Right atrium auricular region (tissue), 2 donors: ENCODE measurements around the gene DPF3. TPM values are rescaled to one million over a fixed set of nuclear protein-coding genes. Genes with fewer than 3 reads are reported as not detected.

Experiments used
- DNase-seq: peaks from one replicate; pipeline ENCODE4 v3.0.0-alpha.2; 2019; ENCODE audit warnings: low spot score
- H3K27ac ChIP-seq, 2 donors: fragments of 200-600 bp; sonication (generic); 1 replicate in 1 of 2; 2 replicates in 1 of 2; pipeline ENCODE4 v1.5.1; 2016 to 2019
- H3K27me3 ChIP-seq, 2 donors: fragments of 200-600 bp; sonication (generic); one replicate each; pipeline versions ENCODE4 v1.5.1 to v1.6.0; 2017 to 2019
- H3K36me3 ChIP-seq: fragments of 200-600 bp; sonication (generic); one replicate; pipeline ENCODE4 v1.5.1; 2016
- H3K4me1 ChIP-seq, 2 donors: fragments of 200-600 bp; sonication (generic); one replicate each; pipeline versions ENCODE4 v1.5.1 to v1.6.0; 2017 to 2019
- H3K4me3 ChIP-seq, 2 donors: fragments of 200-600 bp; sonication (generic); 1 replicate in 1 of 2; 2 replicates in 1 of 2; pipeline ENCODE4 v1.5.1; 2017 to 2019; ENCODE audit warnings: mild to moderate bottlenecking in 1 of 2, moderate library complexity in 1 of 2
- H3K9me3 ChIP-seq, 2 donors: fragments of 200-600 bp; sonication (generic); one replicate each; pipeline ENCODE4 v1.5.1; 2019
- total RNA-seq, 2 donors: library from RNA; depleted of rRNA; stranded (reverse); fragments of >200 nt; gene quantifications; one replicate each; pipeline ENCODE4 v1.1.0, GENCODE V29; 2016
- TF ChIP-seq, protein P1 (sequence below), 2 donors: fragments of 200-600 bp; sonication (generic); IDR thresholded peaks; one replicate each; pipeline ENCODE4 v1.5.1; 2019; ENCODE audit warnings: antibody characterized with exemption in 2 of 2

DPF3 gene
- total RNA-seq, 2 donors from 2014 or later = 14.7 to 26.6 TPM

DNA sequence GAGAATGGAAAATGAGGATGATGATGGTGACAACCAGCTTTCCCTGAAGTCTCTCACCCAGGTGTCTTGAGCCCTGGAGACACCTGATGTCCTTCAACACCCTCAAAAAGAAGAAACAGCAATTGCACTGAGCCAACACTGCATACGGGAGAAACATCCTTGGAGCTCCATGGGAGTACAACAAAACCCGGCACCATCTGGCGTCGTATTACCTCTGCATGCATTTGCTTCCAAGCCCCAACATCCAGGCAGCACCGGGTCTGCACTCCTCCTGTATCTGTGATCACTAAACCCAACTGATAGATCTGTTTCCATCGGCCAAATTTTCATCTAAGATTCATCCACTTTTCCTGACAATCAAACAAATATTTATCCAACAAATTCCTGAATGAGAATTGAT lies 249.9 kb downstream of the DPF3 start:
- H3K4me1 ChIP-seq = peaks cover 0 to 17% of the 10 kb centered on the region in 2 donors
- no peaks in the 10 kb centered on the region for H3K36me3 ChIP-seq
- no peaks in the 10 kb centered on the region for H3K27me3 ChIP-seq
- no peak overlapping the region for H3K4me3 ChIP-seq
- DNase-seq = no peak
- TF ChIP-seq, protein P1, sequence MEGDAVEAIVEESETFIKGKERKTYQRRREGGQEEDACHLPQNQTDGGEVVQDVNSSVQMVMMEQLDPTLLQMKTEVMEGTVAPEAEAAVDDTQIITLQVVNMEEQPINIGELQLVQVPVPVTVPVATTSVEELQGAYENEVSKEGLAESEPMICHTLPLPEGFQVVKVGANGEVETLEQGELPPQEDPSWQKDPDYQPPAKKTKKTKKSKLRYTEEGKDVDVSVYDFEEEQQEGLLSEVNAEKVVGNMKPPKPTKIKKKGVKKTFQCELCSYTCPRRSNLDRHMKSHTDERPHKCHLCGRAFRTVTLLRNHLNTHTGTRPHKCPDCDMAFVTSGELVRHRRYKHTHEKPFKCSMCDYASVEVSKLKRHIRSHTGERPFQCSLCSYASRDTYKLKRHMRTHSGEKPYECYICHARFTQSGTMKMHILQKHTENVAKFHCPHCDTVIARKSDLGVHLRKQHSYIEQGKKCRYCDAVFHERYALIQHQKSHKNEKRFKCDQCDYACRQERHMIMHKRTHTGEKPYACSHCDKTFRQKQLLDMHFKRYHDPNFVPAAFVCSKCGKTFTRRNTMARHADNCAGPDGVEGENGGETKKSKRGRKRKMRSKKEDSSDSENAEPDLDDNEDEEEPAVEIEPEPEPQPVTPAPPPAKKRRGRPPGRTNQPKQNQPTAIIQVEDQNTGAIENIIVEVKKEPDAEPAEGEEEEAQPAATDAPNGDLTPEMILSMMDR (IDR thresholded peaks at IDR 0.05) = no peak
- H3K9me3 ChIP-seq = peaks cover 0 to 6% of the 10 kb centered on the region in 2 donors
- H3K27ac ChIP-seq = peak overlapping the region in 1 of 2 donors; percentile 69

DNA sequence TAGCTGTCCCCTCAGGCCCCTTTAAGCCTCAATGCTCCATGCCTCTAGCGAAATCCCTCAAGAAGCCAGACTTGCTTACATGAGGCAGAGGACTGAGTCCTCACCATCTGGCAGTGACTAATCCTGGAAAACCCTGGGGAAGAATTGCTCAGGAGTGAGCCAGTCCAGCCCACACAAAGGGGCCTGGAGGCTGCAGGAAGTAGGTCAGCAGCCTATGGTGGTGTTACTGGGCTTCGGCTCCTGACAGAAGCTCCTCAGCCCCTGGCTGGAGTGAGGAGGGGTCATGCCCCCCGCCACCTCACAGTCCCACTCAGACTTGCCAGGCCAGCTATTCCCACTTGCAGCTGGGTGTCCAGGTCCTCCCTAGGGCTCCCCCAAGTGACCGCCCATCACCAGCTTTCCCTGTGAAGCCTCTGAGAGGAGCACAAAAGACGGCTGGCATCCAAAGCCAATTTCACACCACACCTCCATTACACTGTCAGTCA lies 250.5 kb downstream of the DPF3 start:
- H3K4me1 ChIP-seq = peaks cover 0 to 17% of the 10 kb centered on the region in 2 donors
- TF ChIP-seq, protein P1 (IDR thresholded peaks at IDR 0.05) = no peak
- H3K27ac ChIP-seq = peak overlapping the region in 1 of 2 donors; percentile 69
- no peak overlapping the region for H3K4me3 ChIP-seq
- H3K27me3 ChIP-seq = no peaks in the 10 kb centered on the region
- peaks cover 0 to 6% of the 10 kb centered on the region in 2 donors for H3K9me3 ChIP-seq
- H3K36me3 ChIP-seq = no peaks in the 10 kb centered on the region
- DNase-seq = no peak

DNA sequence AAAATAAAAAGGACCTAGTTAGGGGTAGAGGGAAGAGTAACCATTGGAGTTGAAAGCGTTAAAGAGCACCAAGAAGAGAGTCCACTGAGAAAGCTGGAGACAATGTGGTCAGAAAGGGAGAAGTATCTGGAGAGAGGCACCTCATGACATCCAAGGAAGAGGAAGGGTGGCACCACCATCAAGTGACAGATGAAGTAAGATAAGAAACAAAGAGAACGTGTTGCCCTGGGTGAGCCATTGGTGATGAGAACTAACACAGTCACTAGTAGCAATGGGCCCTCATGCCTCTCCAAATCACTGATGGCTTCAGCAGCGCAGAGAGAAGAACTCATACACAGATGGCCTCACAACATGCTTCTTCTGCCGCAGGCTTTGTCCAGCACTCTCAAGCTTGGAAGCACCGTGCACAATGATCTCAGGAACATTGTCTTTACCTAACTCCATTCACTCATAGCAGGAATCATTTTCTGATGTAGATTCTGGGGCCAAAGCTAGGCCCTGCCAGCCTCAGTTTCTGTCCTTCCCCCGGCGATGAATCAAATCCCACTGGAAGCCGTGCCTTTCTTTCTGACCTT lies 252.9 kb downstream of the DPF3 start:
- Histone ChIP-seq H3K4me1 (peaks cover 0 to 11% of the 10 kb centered on the region in 2 donors), H3K36me3 (no peaks in the 10 kb centered on the region), H3K27me3 (no peaks in the 10 kb centered on the region), H3K27ac (no peak overlapping the region), H3K4me3 (no peak overlapping the region), H3K9me3 (peaks cover 0 to 6% of the 10 kb centered on the region in 2 donors)
- TF ChIP-seq, protein P1 (IDR thresholded peaks at IDR 0.05) = no peak
- no peak for DNase-seq

DNA sequence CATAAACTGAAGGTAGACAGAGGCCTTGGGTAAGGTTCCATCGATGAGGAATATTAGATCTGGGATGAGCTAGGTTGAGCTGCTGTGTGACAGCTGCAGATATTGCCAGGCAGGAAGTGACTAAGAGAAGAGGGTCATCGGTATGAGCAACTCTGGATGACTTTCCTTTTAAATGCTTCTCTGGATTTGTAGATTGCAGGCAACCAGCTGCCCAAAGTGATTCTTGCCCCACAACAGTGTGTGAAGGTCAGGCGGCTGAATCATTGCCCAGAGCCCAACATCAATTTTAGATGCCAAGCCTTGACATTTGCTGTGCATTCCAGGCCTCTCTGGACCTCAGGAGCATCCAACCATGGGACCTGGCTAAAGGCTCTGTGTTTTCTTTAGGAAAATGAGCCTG lies 255.9 kb downstream of the DPF3 start:
- H3K27ac ChIP-seq = peak overlapping the region in 1 of 2 donors; percentile 53
- H3K4me1 ChIP-seq = peaks cover 0 to 12% of the 10 kb centered on the region in 2 donors
- H3K36me3 ChIP-seq = no peaks in the 10 kb centered on the region
- no peaks in the 10 kb centered on the region for H3K27me3 ChIP-seq
- H3K4me3 ChIP-seq = no peak overlapping the region
- DNase-seq = no peak
- H3K9me3 ChIP-seq = peaks cover 0 to 6% of the 10 kb centered on the region in 2 donors
- TF ChIP-seq, protein P1 (IDR thresholded peaks at IDR 0.05) = no peak

DNA sequence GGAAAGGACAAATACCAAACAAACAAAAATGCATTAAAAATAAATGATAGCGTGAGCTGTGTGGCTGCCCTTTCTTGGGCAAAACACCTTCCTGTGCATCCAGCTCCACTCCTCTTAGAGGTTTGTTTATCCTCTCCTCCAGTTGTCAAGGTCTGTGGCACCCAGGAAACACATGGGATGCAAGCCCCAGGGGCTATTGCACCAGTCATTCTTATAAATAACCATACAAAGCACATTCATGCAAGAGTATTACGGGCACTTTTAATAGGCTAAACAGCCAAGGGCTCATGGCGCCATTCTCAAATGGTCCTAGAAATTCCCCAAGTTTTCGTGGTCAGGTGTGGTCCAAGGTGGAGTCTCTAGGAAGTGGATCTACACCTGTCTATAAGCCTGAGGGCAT lies 257.0 kb downstream of the DPF3 start:
- Histone ChIP-seq H3K4me3 (no peak overlapping the region), H3K27ac (no peak overlapping the region), H3K27me3 (no peaks in the 10 kb centered on the region), H3K9me3 (peaks cover 0 to 6% of the 10 kb centered on the region in 2 donors), H3K36me3 (no peaks in the 10 kb centered on the region), H3K4me1 (peaks cover 0 to 9% of the 10 kb centered on the region in 2 donors)
- DNase-seq = no peak
- TF ChIP-seq, protein P1 (IDR thresholded peaks at IDR 0.05) = no peak

DNA sequence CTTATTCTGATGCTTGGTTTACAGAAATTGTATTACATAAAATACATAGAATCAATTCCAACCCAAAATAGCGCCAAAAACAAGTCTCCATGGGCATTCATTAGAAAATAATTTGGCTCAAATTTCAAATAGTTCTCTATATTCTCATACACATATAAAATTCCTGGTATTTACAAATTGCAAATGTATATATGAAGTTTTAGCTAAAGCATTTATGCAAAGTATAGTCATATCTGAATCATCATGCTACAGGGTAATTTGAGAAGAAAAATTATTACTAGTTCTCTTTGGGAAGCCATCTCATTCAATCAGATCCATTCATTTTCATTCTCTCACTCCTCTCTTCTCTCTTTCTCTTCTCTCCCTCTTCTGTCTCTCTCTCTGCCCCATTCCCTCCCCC lies 257.8 kb downstream of the DPF3 start:
- no peak overlapping the region for H3K4me3 ChIP-seq
- H3K27ac ChIP-seq = no peak overlapping the region
- H3K4me1 ChIP-seq = peaks cover 0 to 9% of the 10 kb centered on the region in 2 donors
- H3K36me3 ChIP-seq = no peaks in the 10 kb centered on the region
- H3K27me3 ChIP-seq = no peaks in the 10 kb centered on the region
- TF ChIP-seq, protein P1 (IDR thresholded peaks at IDR 0.05) = no peak
- H3K9me3 ChIP-seq = peaks cover 0 to 6% of the 10 kb centered on the region in 2 donors
- no peak for DNase-seq
